Sigmoid colon (tissue), 4 donors: ENCODE results near the gene SIK3.

Source experiments
- CTCF ChIP-seq, 4 experiments: fragments of 450-650 bp in 3 of 4; fragments of 200-600 bp in 1 of 4; IDR thresholded peaks; one replicate each; pipeline ENCODE4 v1.5.1; 2016 to 2019; ENCODE audit warnings: antibody characterized with exemption in 4 of 4, mild to moderate bottlenecking in 3 of 4, moderate library complexity in 2 of 4
- EP300 ChIP-seq, 4 donors: sonication (generic); formaldehyde crosslinking; IDR thresholded peaks; one replicate each; pipeline ENCODE4 v1.6.1; 2017; ENCODE audit warnings: antibody characterized with exemption in 4 of 4
- POLR2A ChIP-seq, 2 donors: fragments of 450-650 bp; IDR thresholded peaks; one replicate each; pipeline ENCODE4 v1.6.1; 2016; ENCODE audit warnings: antibody characterized with exemption in 2 of 2, mild to moderate bottlenecking in 2 of 2, moderate library complexity in 2 of 2
- POLR2AphosphoS5 ChIP-seq, 4 donors: sonication (generic); formaldehyde crosslinking; IDR thresholded peaks; one replicate each; pipeline ENCODE4 v1.6.1; 2017; ENCODE audit warnings: antibody characterized with exemption in 4 of 4

GRCh38 chr11:116807601-116808261, 290.5 kb downstream of the SIK3 start:
- TF ChIP-seq POLR2A (IDR thresholded peaks at IDR 0.05), result no peak
- no peak for TF ChIP-seq CTCF (IDR thresholded peaks at IDR 0.05)
- TF ChIP-seq POLR2AphosphoS5 (IDR thresholded peaks at IDR 0.05), result no peak
- no peak for TF ChIP-seq EP300 (IDR thresholded peaks at IDR 0.05)
